Stimulated activated CD4-positive, alpha-beta T cell treated with anti-CD3 and anti-CD28 coated beads, Interleukin-1b, Interleukin-23, amount 100 ng/mL, for 48 hours (primary cell): ENCODE data around the gene KCNQ2.

Experiments
- DNase-seq: peaks from one replicate; pipeline ENCODE4 v3.0.0-alpha.2; 2020

Gene KCNQ2

GRCh38 chr20:63452341-63452740 is 20.1 kb downstream of the KCNQ2 start:
- DNase-seq, result no peak

- no peak for DNase-seq
Measured at GRCh38 chr20:63451821-63452220, 20.6 kb downstream of the KCNQ2 start.

DNA sequence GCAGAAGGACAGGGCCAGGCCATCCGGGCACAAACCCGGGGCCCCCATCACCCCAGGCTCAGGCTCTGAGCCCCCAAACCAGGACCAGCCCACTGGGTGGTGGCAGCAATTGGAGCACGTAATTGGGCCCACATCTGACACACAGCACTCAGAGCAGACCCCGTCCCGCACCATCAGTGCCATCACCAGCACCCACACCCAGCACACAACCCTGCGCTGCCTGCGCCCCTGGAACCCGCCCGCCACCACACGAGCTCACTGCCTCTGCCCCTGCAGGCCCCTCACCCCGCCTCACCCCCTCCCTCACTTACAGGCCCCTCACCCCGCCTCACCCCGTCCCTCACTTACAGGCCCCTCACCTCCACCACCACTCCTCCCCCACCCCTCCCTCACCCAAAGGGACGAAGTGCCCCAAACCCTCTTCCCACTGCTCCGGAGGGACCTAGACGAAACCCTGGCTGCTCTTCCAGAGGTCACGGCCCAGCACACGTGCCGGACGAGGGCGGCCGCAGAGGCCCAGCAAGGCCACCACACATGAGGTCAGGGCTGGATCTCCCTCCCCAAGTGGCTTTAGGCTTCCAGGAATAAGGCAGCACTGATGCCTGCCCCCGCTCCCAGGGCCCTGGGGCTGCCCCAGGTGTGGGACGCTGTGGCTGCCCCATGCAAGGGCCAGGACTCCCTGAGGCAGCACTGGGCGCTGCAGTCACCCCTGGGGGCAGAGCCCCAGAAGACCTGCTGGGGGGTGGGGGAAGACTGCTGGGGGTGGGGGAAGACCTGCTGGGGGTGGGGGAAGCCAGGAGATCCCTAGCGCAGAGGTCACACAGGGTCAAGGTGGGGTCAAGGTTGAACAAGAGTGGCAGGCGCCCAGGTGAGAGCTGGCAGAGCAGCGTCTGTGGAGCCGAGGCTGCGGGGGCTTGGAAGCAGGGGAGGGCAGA is 22.4 kb downstream of the KCNQ2 start:
- DNase-seq, result no peak

DNA sequence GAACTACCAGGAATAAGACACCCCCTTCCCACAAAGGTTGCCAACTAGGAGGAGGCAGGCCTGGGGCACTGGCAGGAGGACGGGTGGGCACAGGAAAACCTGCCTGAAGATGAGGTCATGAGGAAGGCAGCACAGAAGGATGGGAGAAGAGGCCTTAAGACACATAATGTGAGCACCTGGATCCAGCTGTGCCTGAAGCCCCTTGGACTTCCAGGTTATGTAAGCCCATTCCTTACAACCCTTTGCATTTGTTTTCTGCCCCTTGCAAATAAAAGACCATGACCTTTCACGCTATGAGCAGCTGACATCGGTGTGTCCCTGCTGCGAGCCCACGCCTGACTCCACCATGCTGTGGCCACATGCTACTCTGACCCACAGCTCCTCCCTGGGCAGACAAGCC is 23.4 kb downstream of the KCNQ2 start:
- DNase-seq, result no peak

DNA sequence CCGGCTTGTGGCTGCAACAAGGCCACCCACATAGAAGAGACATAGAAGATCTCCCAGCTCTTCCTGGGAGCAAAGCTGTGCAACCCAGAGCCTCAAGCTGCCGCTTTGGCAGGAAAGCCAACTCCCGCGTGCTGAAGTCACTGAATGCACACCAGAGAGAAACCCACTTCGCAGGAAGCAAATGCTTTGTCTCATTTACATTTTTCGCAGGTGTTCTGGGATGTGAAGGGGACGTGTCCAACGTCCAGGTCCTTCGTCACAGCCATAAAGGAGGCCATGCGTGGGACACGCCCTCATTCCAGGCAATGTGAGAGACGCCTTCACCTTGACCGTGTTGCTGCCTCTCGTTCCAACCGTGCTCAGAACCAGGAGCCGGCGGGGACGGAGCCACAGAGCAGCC is 24.4 kb downstream of the KCNQ2 start:
- DNase-seq, result no peak

GRCh38 chr20:63447320-63447719 is 25.1 kb downstream of the KCNQ2 start:
- no peak for DNase-seq

DNA sequence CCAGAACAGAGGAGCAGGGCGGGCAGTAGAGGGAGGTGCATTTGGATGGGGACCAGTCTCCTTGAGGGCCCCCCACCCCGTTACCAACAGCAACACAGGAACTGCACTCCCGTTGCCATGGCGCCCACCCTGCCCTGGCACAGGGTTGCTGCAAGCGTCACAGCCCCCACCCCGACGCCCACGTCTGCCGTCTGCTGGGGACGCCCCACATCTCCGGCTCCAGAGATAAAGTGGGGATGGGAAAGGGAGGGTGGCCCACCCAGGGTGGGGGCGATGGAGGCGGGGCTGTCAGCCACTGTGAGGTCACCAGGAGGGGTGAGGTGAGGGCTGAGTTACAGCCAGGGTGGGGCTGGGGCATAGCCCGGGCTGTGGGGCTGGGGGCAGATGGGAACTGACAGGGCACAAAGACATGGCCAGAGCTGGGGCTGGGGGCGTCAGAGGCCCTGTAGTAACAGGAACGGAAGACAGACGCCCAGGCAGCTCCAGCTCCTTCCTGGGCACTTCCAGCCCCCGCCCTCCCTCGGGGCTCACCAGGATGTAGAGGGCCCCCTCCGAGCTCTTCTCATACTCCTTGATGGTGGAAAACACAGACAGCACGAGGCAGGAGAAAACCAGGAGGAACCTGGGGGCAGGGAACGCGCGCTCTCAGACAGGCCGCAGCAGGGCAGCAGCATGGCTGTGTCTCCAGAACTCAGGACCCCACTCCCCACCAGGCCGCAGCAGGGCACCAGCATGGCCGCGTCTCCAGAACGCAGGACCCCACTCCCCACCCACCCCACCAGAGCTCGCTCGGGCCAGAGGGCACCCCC is 26.0 kb downstream of the KCNQ2 start:
- DNase-seq, result no peak

DNA sequence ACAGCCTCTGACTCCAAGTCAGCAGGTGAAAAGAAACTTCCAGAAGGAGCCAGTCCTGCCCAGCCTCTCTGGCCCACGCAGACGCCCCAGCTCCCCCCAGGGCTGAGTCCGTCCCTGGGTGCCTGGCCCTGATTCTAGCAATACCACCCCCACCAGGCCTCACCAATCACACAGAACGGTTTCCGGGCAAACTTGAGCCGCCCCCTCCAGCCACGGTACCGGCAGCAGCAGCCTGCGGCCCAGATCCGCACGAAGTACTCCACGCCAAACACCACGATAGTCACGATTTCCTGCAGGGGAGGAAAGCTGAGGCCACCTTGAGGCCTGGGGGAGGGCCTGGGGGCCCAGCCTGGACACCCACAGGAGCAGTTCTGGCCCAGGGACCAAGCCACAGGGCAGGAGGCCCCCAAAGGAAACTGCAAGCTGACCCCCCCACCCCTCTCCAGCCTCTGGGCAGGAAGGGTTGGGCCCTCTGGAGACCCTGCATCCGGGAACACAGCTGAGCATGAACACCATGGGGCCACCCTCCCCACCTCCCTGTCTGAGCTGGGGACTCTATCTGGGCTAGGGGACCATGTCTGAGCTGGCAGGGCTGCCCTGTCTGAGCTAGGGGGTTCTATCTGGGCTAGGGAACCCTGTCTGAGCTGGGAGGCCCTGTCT is 27.2 kb downstream of the KCNQ2 start:
- DNase-seq, result no peak

DNA sequence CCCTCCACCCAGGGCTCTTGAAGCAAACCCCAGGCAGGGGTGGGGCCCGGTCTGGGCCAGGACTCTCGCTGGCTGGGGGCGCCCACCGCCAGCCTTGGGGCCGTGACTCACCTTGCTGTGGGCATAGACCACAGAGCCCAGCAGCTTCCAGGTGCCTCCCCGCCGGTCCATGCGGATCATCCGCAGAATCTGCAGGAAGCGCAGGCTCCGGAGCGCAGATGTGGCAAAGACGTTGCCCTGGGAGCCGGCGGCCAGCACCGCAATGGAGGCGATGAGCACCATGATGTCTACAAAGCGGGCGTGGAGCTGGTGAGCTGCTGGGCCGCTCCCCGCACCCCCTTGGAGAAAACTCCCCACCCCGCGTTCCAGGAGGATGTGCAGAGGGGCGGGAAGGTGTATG is 27.9 kb downstream of the KCNQ2 start:
- no peak for DNase-seq

DNA sequence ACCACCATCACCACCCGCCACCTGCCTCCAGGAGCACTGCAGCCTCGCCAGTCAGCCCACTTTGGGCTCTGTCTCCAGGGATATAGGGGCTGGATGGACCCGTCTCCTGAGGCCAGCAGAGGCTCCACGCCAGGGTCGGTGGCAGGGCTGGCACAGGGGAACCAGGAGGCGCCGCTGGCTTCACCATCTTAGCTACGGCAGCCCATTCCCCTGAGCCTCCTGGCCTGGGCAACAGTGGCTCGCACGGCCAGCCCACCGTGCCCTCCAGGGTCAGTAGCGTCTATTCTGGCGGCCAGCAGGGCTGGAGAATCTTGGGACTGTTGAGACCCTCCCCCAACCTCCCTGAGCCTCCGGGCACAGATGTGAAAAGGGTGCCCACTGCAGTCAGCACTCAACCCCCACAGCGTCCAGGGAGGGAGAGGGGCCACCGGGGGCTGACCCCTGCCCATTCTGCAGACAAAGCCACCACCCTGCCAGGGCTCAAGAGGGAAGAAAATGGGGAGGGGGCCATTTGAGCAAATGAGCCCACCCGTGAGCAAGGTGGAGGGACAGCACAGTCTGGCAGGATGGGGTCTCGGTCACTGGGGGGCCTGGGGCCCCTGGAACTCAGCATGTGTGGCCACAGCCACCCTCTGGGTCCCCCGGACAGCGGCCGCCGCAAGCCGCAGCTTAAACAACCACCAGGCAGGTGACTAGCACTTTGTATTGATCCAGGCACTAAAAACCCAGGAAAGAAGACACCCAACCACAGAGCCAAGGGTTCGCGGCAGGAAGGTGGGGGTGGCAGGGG is 28.7 kb downstream of the KCNQ2 start:
- no peak for DNase-seq

DNA sequence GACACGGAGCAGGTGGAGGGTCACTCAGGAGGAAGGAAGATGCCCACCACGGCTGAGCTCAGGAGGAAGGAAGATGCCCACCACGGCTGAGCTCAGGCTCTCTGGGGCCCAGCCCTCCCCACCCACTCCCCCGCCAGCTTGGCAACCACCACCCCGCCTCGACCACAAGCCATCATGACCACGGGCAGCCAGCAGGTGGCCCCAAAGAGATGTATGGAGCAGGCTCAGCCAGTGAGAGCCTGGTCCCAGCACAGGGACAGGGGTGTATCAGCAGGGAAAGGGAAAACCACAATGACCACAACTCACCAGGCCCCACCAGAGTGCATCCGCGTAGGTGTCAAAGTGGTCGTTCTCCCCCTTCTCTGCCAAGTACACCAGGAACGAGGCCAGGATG is 30.4 kb downstream of the KCNQ2 start:
- peak; percentile 67 for DNase-seq

DNA sequence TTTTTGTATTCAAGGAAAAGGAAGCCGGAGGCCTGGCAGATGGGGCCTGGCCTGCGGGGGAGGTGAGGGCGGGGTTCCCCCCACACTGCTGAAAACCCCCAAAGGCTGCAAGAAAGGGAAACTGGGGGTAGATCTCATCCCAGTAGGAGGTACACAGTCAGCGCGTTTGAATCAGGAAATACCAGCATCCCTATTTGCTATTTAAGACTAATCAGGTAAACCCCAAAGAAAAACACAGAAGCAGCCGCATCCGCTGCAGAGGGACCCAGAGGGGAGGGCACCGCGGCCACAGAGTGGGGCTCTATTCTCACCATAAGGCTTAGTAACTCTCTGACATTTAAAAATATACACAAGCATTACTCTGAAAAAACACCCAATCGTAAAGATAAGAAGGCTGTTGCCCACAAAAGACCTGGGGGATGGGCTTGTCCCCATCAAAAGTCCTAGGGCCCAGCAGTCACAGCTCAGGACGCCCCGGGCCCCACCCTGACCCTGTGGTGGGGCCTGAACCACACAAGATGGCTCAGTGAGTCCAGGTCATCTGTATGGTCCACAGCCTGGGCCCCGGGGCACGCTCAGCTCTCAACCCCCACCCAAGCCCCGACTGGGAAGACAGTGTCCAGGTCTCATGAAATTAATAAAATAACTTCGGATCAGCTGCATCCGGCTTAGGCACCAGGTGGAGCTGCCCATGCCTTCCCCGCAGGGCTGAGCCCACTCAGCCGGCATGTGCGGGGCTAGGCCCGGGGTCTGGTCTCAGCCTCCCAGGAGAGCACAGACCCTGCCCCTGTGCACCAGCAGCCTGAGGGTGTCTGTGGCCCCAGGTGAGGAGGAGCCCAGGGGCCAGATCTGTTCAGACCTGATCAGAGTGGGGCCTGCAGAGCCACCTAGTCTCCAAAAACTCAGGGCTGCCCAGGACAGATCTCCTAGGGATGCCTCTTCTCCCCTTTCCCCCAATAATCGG is 31.0 kb downstream of the KCNQ2 start:
- peak; percentile 24 for DNase-seq

DNA sequence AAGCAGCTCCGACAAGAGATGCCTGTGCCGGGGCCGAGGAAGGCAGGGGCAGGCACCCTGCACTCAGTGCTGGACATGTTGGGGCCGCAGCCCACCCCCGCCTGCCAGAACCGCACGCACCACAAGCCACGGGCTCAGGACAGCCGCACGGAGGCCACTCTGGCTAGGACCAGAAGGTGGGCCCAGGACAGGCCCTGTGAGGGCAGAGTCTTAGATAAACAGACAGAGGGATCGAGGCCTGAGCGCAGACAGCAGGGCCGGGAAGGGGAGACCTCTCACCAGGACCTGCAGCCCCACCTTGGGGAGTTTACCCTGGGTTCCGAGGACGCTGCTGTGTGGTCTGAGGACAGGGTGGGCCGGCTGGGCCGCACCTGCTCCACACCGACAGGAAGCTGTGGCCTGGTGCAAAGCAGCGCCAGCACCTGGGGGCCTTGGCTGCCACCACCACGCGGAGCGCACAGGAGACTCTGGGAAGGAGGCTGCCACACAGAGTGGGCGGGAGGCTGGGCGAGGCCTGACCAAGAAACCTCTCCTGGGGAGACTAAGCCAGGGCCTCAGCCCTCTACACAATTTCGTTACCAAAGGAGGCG is 32.0 kb downstream of the KCNQ2 start:
- no peak for DNase-seq

- DNase-seq, result no peak
Measured at GRCh38 chr20:63439866-63440265, 32.6 kb downstream of the KCNQ2 start.

- DNase-seq, result no peak
Measured at GRCh38 chr20:63438121-63438520, 34.3 kb downstream of the KCNQ2 start.

DNA sequence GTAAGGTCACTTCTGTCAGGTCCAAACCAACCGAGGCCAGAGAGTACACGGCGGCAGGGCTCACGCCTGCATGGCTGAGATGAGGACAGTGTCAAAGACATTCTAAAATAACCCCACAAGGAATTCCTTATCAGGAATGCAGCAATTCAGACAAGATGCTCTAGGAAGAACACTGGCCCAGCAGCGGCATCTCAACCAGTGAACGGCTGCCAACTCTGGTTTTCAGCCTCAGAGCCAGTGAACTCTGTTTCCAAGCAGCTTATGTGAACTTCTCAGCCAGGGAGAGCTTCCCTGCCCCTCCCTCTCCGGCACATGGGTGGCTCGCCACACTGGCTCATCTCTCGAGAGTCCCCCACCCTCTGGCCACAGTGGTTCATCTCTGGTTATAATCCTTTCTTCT is 36.9 kb downstream of the KCNQ2 start:
- DNase-seq, result no peak

GRCh38 chr20:63434599-63435378 is 37.7 kb downstream of the KCNQ2 start:
- peak; percentile 85 for DNase-seq

GRCh38 chr20:63433756-63434531 is 38.5 kb downstream of the KCNQ2 start:
- no peak for DNase-seq

GRCh38 chr20:63433351-63433750 is 39.1 kb downstream of the KCNQ2 start:
- no peak for DNase-seq
